Raji (cell line): ENCODE data around the gene RTRAF.

ENCODE experiments used
- POLR2A ChIP-seq: IDR thresholded peaks from 2 replicates; pipeline ENCODE4 v1.6.1; 2011; ENCODE audit warnings: low read depth, low read length, control low read depth; ENCODE audit not compliant: insufficient read depth

RTRAF gene

DNA sequence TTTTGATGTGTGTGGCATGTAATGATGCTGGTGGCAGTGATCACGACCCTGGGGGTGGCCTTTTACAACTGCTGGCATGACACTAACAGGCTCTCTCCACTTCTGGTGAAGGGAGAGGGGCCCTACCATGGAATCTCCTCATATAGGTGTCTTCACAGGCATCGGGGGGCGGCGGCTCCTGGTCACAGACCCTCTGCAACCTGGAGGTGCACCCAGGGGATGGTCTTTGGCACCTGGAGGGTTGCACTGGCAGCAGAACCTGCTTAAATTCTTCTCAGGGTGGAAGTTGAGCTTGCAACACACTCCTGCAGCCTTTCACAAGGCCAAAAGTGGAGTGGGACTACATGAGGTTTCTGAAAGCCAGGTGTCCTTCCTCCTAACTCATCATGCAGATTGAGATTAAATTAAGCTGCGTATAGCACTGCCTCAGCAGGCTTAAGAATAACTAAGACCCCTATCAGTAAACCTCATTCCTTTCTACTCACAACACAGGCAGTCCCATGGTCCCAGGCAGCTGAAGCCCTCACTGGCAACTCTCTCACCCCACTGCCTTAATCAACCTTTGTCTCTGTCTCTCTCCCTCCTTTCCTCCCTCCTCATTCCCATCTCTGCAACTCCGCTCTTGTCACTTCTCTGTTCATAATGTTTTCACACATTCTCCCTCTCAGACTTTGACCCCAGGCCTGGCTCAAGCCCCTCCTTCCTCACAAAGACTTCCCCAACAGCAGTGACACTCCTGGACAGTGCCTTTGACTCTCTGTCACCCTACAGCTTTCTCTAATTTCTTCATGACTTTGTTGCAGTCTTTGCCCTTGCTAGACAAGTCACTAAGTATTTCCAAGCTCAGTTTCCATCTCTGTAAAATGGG is 60.6 kb downstream of the RTRAF start:
- no peak for TF ChIP-seq POLR2A

DNA sequence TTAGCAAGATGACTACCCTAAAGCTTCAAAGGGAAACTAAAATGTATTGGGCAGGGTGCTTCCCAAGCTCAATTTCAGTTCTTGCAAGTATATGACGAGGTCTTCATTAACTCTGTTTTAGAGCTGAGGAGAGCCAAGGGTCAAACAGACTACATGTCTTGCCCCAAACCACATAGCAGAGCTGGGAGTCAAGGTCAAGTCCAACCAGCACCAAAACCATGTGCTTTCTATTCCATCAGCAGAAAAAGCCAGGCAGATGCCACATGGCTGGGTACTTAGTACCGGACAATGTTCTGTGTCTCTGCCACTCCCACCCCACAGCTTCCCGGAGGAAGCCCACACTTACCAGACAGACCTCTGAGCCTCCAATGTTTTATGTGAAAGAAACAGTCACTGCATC is 61.9 kb downstream of the RTRAF start:
- TF ChIP-seq POLR2A: no peak

DNA sequence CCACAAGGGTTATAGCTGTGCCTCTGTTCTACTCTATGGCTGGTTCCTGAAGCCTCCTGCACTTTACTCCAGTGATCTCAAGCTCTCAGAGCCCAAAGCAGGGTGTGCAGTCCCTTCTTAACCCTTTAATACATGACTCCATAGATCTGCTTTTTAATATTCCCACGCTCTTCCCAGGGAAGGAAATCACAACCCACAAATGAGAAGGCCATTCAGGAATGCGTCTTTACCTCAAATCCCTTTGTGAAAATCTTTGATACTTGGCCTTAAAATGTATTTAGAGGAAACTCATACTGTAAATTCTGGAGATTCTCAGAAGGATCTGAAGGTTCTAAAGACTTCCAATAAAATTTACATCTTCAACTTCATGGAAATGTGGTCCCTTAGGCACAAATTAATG is 62.5 kb downstream of the RTRAF start:
- TF ChIP-seq POLR2A: no peak

DNA sequence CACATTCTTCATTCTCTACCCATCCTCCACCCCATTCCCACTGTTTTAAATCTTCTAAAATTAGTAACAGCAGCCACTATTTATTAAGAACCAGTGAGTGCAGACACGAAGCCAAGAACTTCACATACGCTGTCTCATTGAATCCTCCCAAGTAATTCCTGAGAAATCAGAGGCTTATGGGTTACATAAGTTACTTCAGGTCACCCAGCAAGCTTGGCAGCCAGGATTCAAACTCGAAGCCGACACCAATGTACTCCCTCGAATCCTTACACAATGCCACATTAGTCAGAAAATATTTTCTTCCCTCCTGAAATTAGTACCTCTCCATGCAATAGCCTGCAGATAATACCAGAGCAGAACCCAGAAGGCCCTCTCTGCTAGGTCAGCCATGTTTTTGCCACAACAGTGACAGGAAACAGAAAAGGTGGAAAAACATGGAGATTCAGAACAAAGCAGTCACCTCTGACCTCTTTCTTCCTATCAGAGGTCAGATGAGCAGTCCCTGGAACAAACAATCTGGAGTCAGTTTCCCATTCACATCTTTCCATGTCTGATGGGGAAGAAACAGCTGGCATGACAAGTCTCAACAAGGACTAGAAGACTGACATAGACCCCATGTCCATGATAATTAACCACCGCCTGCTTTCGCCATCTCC is 63.1 kb downstream of the RTRAF start:
- no peak for TF ChIP-seq POLR2A

DNA sequence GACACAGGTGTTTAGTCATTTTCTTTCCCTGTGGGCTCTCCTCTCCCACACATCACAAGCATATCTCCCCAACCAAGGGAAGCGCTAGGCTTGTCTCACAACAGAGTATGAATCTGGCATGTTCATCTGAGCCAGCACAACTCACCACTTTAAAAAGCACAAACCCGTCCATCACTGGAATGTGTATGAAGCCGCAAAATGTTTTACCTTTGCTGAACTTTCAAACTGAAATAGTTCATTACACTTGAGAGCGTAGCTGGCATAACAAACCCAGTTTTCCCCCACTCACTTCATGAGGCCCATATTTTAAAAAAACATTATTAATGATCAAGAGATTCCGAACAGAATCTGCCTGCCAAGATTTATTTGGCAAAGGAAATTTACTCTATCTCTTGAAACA is 63.7 kb downstream of the RTRAF start:
- TF ChIP-seq POLR2A: no peak

DNA sequence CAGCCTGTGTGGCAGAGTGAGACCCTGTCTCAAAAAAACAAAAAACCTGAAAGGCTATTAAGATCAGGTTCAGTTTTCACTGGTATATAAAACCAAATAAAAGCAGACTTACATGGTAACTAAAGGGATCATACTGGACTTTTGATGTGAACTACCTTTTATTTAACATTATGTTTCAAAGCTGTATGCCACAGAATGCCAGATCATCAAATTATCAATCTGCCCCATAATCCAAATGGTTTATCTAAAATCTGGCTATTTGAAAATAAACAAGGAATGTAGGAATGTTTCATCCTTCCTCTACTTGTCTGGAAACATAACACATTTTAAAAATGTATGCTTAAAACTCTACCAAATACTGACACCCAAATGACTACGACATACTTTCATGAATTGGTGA is 65.3 kb downstream of the RTRAF start:
- no peak for TF ChIP-seq POLR2A

DNA sequence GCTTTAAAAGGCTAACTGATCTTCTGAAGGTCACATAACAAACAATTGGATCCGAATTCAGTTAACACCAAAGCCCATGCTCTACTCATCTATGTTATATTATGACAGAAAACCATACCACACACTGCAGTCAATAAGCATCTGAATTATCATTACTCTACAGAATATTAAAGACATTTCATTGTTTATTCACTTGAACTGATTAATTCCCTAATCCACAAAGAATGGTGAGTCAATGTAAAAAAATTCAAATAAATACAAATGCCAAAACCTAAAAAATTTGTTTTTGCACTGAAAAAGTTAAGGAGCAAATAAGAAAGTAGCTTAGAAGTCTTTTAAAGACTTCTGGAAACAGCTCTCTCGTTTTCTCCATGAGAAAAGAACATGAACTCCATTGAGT is 65.8 kb downstream of the RTRAF start:
- TF ChIP-seq POLR2A: no peak

DNA sequence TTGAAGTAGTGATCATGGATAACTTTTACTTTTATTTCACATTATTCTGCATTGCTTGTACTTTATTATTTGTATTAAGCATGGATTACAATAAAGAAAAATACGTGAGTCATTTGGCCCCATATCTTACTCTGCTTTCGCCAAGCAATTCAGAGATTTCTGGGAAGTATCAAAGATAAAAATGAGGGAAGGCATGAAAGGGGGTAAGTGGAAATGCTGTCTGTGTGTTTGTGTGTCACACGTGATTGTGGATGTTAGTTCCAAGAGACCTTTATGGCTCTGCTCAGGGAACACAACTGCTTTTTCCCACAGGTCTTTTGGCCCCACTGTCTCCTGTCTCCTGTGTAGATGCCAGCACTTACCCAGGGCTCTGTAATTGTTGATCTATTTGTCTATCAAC is 69.0 kb downstream of the RTRAF start:
- TF ChIP-seq POLR2A: no peak

DNA sequence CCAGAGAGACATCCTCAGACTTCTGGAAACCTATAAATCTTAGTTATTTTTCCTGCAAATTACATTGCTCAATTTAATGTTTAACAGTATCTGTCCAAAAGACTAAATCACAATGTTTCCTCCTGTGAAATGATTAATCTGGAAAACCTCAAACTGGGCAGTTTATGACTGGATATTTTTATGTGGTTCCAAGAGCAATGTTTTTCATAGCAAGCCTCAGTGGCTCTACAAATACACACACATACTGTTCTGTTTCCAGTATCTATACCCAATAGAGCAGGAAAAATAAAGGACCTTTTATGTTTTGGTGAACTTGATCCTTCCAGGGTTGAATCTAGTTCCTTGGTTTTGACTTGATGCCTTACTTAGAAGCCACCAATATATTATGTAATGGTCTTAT is 70.3 kb downstream of the RTRAF start:
- no peak for TF ChIP-seq POLR2A

DNA sequence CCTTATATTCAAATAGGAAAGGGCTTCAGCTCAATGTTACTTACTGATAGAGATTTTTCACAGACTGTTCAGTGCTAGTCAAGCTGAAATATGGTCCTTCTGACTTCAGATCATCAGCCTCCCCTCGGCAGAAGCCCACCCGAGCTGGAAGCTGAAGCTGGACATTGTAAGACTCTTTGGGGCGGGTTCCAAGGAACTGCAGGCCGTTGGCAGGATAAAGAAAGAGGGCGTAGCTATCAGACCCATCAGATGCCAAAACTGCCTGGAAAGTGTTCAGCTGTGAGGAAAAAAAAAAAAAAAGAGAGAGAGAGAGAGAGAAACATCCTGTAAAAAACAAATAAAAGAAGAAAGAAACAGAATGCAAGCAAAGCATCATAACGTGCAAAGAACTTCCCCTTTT is 70.7 kb downstream of the RTRAF start:
- TF ChIP-seq POLR2A: no peak
